GM12872 (cell line): ENCODE measurements around the gene AMN.

Experiments
- CTCF ChIP-seq: IDR thresholded peaks from 3 replicates; pipeline ENCODE4 v1.5.1; 2011; ENCODE audit warnings: low read depth, mild to moderate bottlenecking, low read length, moderate library complexity; ENCODE audit not compliant: insufficient read depth

AMN gene

GRCh38 chr14:102966681-102967505 is 44.4 kb downstream of the AMN start:
- no peak for TF ChIP-seq CTCF

GRCh38 chr14:102967506-102967795 is 45.0 kb downstream of the AMN start:
- TF ChIP-seq CTCF = no peak

- TF ChIP-seq CTCF = no peak
Measured at GRCh38 chr14:102968306-102968705, 45.8 kb downstream of the AMN start.

GRCh38 chr14:102969060-102969791 is 46.8 kb downstream of the AMN start:
- no peak for TF ChIP-seq CTCF

DNA sequence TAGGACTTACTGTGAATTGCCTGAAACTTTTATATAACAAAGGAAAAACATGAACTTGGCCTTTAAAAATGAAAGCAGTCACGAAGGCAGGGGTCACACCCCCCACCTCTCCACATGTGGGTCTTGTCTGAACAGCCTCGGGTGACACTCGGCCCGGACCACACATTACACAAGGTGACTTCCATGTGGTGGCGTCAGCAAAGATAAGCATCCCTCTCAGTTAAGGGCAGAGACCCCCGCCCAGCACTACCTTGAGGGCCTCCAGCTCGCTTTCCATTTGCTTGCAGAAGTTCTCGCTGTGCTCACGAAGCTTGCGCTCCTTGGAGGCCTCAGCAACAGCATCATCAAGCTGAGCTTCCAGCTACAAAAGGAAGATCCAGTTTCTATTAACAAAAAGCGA is 47.4 kb downstream of the AMN start:
- no peak for TF ChIP-seq CTCF

GRCh38 chr14:102970496-102970895 is 48.0 kb downstream of the AMN start:
- TF ChIP-seq CTCF = no peak

GRCh38 chr14:102971314-102971713 is 48.9 kb downstream of the AMN start:
- no peak for TF ChIP-seq CTCF
